Measurements from ENCODE around the gene TBC1D3B.

TBC1D3B gene

GRCh38 chr17:36142806-36143205 is 33.6 kb downstream of the TBC1D3B start:
- Histone ChIP-seq H3F3A (ENCODE audit: insufficient read depth, low read length) (no peaks in the 10 kb centered on the region), H3K4me3 (ENCODE audit: low read length) (no peak overlapping the region), H3K9me3 (replicated peaks; ENCODE audit: insufficient read depth, low read length) (no peaks in the 10 kb centered on the region), H3K9me2 (replicated peaks; ENCODE audit: insufficient read depth, low read length) (no peaks in the 10 kb centered on the region), H3K27ac (ENCODE audit: low read length) (no peak overlapping the region), H3K4me1 (ENCODE audit: low read length) (peaks cover 21% of the 10 kb centered on the region), H3K27me3 (replicated peaks; ENCODE audit: insufficient read depth, low read length) (no peaks in the 10 kb centered on the region), H3K9ac (ENCODE audit: low read length) (no peak overlapping the region), H4K20me1 (ENCODE audit: insufficient read depth, low read length) (no peaks in the 10 kb centered on the region), H2AFZ (ENCODE audit: low read length) (no peak overlapping the region), H3K36me3 (replicated peaks; ENCODE audit: insufficient read depth, low read length) (no peaks in the 10 kb centered on the region), H3K79me2 (ENCODE audit: low read length) (no peaks in the 10 kb centered on the region), H3K4me2 (ENCODE audit: low read depth, low read length) (no peak overlapping the region)
- no peak for TF ChIP-seq CTCF (IDR thresholded peaks at IDR 0.05; ENCODE audit: low read length)
- no peak for TF ChIP-seq EZH2phosphoT487 (IDR thresholded peaks at IDR 0.05; ENCODE audit: low read length)
- no peak for TF ChIP-seq EZH2 (optimal IDR thresholded peaks at IDR 0.05; ENCODE audit: low read depth, low read length)
- DNase-seq, result no peak

- Histone ChIP-seq H2AFZ (ENCODE audit: low read length) (no peak overlapping the region), H3K36me3 (replicated peaks; ENCODE audit: insufficient read depth, low read length) (no peaks in the 10 kb centered on the region), H3K27me3 (replicated peaks; ENCODE audit: insufficient read depth, low read length) (no peaks in the 10 kb centered on the region), H3K4me3 (ENCODE audit: low read length) (no peak overlapping the region), H3K9me3 (replicated peaks; ENCODE audit: insufficient read depth, low read length) (no peaks in the 10 kb centered on the region), H3K79me2 (ENCODE audit: low read length) (no peaks in the 10 kb centered on the region), H3F3A (ENCODE audit: insufficient read depth, low read length) (no peaks in the 10 kb centered on the region), H3K9me2 (replicated peaks; ENCODE audit: insufficient read depth, low read length) (no peaks in the 10 kb centered on the region), H3K27ac (ENCODE audit: low read length) (no peak overlapping the region), H4K20me1 (ENCODE audit: insufficient read depth, low read length) (no peaks in the 10 kb centered on the region), H3K4me2 (ENCODE audit: low read depth, low read length) (no peak overlapping the region), H3K4me1 (ENCODE audit: low read length) (peaks cover 21% of the 10 kb centered on the region), H3K9ac (ENCODE audit: low read length) (no peak overlapping the region)
- TF ChIP-seq EZH2 (optimal IDR thresholded peaks at IDR 0.05; ENCODE audit: low read depth, low read length) (no peak), EZH2phosphoT487 (IDR thresholded peaks at IDR 0.05; ENCODE audit: low read length) (no peak), CTCF (IDR thresholded peaks at IDR 0.05; ENCODE audit: low read length) (no peak)
- DNase-seq, result no peak
Measured at GRCh38 chr17:36142235-36142634, 34.2 kb downstream of the TBC1D3B start.

- Histone ChIP-seq H3K9ac (ENCODE audit: low read length) (no peak overlapping the region), H3F3A (ENCODE audit: insufficient read depth, low read length) (no peaks in the 10 kb centered on the region), H3K9me2 (replicated peaks; ENCODE audit: insufficient read depth, low read length) (no peaks in the 10 kb centered on the region), H3K4me1 (ENCODE audit: low read length) (peaks cover 17% of the 10 kb centered on the region), H4K20me1 (ENCODE audit: insufficient read depth, low read length) (no peaks in the 10 kb centered on the region), H3K4me2 (ENCODE audit: low read depth, low read length) (no peak overlapping the region), H3K9me3 (replicated peaks; ENCODE audit: insufficient read depth, low read length) (no peaks in the 10 kb centered on the region), H3K79me2 (ENCODE audit: low read length) (no peaks in the 10 kb centered on the region), H3K36me3 (replicated peaks; ENCODE audit: insufficient read depth, low read length) (no peaks in the 10 kb centered on the region), H3K27ac (ENCODE audit: low read length) (no peak overlapping the region), H2AFZ (ENCODE audit: low read length) (no peak overlapping the region), H3K27me3 (replicated peaks; ENCODE audit: insufficient read depth, low read length) (no peaks in the 10 kb centered on the region), H3K4me3 (ENCODE audit: low read length) (no peak overlapping the region)
- DNase-seq, result no peak
- TF ChIP-seq CTCF (IDR thresholded peaks at IDR 0.05; ENCODE audit: low read length) (no peak), EZH2 (optimal IDR thresholded peaks at IDR 0.05; ENCODE audit: low read depth, low read length) (no peak), EZH2phosphoT487 (IDR thresholded peaks at IDR 0.05; ENCODE audit: low read length) (no peak)
Measured at GRCh38 chr17:36136439-36136838, 40.0 kb downstream of the TBC1D3B start.
